Activated CD8-positive, alpha-beta T cell treated with anti-CD3 and anti-CD28 coated beads, Interleukin-2, amount 10 ng/mL, durations not matched to agents 7 days and 5 days (primary cell): ENCODE data around the gene ARID2. TPM values are rescaled to one million over a fixed set of nuclear protein-coding genes. Genes with fewer than 3 reads are reported as not detected.

ENCODE experiments used
- ATAC-seq: fragments of 150-1000 bp; cut with Tn5 transposase; one replicate; pipeline ENCODE4 v1.10.0; 2021; ENCODE audit warnings: moderate library complexity
- CTCF ChIA-PET: fragments of 350-600 bp; sonication (Branson Sonifier 250); formaldehyde crosslinking; loops from one replicate; lab custom pipeline; 2021; ENCODE audit warnings: antibody characterized with exemption; lab: Charles Lee
- POLR2A ChIA-PET: fragments of 350-600 bp; sonication (Branson Sonifier 250); formaldehyde crosslinking; loops from one replicate; lab custom pipeline; 2021; ENCODE audit warnings: antibody characterized with exemption; lab: Charles Lee
- DNase-seq: peaks from one replicate; pipeline ENCODE4 v3.0.0-alpha.2; 2020
- H3K27ac Mint-ChIP-seq: one replicate; pipeline ENCODE4 v1.8.0; 2021; ENCODE audit warnings: mild to moderate bottlenecking, mixed read lengths
- H3K27me3 Mint-ChIP-seq: one replicate; pipeline ENCODE4 v1.8.0; 2021; ENCODE audit warnings: low read depth, mixed read lengths
- H3K36me3 Mint-ChIP-seq: one replicate; pipeline ENCODE4 v1.8.0; 2021; ENCODE audit warnings: low read depth, mixed read lengths
- H3K4me1 Mint-ChIP-seq: one replicate; pipeline ENCODE4 v1.8.0; 2021; ENCODE audit warnings: low read depth, mixed read lengths
- H3K4me3 Mint-ChIP-seq: one replicate; pipeline ENCODE4 v1.8.0; 2021; ENCODE audit warnings: mild to moderate bottlenecking, mixed read lengths
- H3K9me3 Mint-ChIP-seq: one replicate; pipeline ENCODE4 v1.8.0; 2022; ENCODE audit warnings: mixed read lengths; ENCODE audit not compliant: insufficient read depth
- total RNA-seq, 2 experiments: library from RNA; stranded (reverse); gene quantifications; one replicate each; pipeline ENCODE4 v1.2.3, GENCODE V29; 2021

ARID2 gene
- total RNA-seq, 2 experiments from 2014 or later: 49.0 to 52.3 TPM

- no peaks in the 10 kb centered on the region for H3K9me3 Mint-ChIP-seq
- peaks cover 54% of the 10 kb centered on the region for H3K36me3 Mint-ChIP-seq
- CTCF ChIA-PET: no interaction called here
- H3K4me1 Mint-ChIP-seq: peaks cover 6% of the 10 kb centered on the region
- H3K27ac Mint-ChIP-seq: no peak overlapping the region
- H3K4me3 Mint-ChIP-seq: no peak overlapping the region
- POLR2A ChIA-PET: no interaction called here
- no peak for ATAC-seq
- DNase-seq: no peak
- no peaks in the 10 kb centered on the region for H3K27me3 Mint-ChIP-seq
Measured at GRCh38 chr12:45898094-45898493, 168.6 kb downstream of the ARID2 start.

- Mint-ChIP-seq H3K9me3 (no peaks in the 10 kb centered on the region), H3K27ac (no peak overlapping the region), H3K4me1 (no peaks in the 10 kb centered on the region), H3K36me3 (peaks cover 21% of the 10 kb centered on the region), H3K27me3 (no peaks in the 10 kb centered on the region), H3K4me3 (no peak overlapping the region)
- ChIA-PET POLR2A (no interaction called here), CTCF (interaction anchor here (1.3 kb wide), 1 partner anchor 20 kb away, joined by 3 read pairs; no protein-coding TSS in a partner anchor)
- DNase-seq: no peak
- ATAC-seq: no peak
Measured at GRCh38 chr12:45907955-45908354, 178.4 kb downstream of the ARID2 start.

- Mint-ChIP-seq H3K27ac (no peak overlapping the region), H3K4me3 (no peak overlapping the region), H3K36me3 (peaks cover 15% of the 10 kb centered on the region), H3K4me1 (no peaks in the 10 kb centered on the region), H3K27me3 (no peaks in the 10 kb centered on the region), H3K9me3 (no peaks in the 10 kb centered on the region)
- ChIA-PET CTCF (no interaction called here), POLR2A (no interaction called here)
- DNase-seq (no peak), ATAC-seq (no peak)
Measured at GRCh38 chr12:45909041-45909713, 179.7 kb downstream of the ARID2 start.

GRCh38 chr12:45912774-45913173 lies 183.3 kb downstream of the ARID2 start:
- Mint-ChIP-seq H3K27me3 (no peaks in the 10 kb centered on the region), H3K36me3 (peaks cover 13% of the 10 kb centered on the region), H3K4me1 (no peaks in the 10 kb centered on the region), H3K9me3 (no peaks in the 10 kb centered on the region), H3K27ac (no peak overlapping the region), H3K4me3 (no peak overlapping the region)
- CTCF ChIA-PET: interaction anchor here (1.2 to 1.6 kb wide), 3 partner anchors 19 to 369 kb away, joined by 3 to 4 read pairs (median 3); no protein-coding TSS in a partner anchor
- no peak for DNase-seq
- POLR2A ChIA-PET: no interaction called here
- ATAC-seq: no peak

- DNase-seq: no peak
- Mint-ChIP-seq H3K27ac (no peak overlapping the region), H3K27me3 (no peaks in the 10 kb centered on the region), H3K36me3 (peaks cover 16% of the 10 kb centered on the region), H3K4me3 (no peak overlapping the region), H3K4me1 (no peaks in the 10 kb centered on the region), H3K9me3 (no peaks in the 10 kb centered on the region)
- ChIA-PET POLR2A (interaction anchor here (0.6 to 0.7 kb wide), 2 partner anchors 25 to 380 kb away, joined by 3 read pairs; no protein-coding TSS in a partner anchor), CTCF (interaction anchor here (1.1 to 1.6 kb wide), 3 partner anchors 20 to 370 kb away, joined by 3 to 4 read pairs (median 3); partner anchors contain the start of gene SCAF11)
- no peak for ATAC-seq
Measured at GRCh38 chr12:45913631-45914030, 184.1 kb downstream of the ARID2 start.

- no peak overlapping the region for H3K27ac Mint-ChIP-seq
- DNase-seq: no peak
- ATAC-seq: no peak
- H3K9me3 Mint-ChIP-seq: no peaks in the 10 kb centered on the region
- ChIA-PET POLR2A (interaction anchor here (0.7 kb wide), 2 partner anchors 26 to 1242 kb away, joined by 3 read pairs; no protein-coding TSS in a partner anchor), CTCF (interaction anchor here (0.7 to 1.6 kb wide), 3 partner anchors 9 to 77 kb away, joined by 3 read pairs; partner anchors contain the start of gene SCAF11)
- H3K4me3 Mint-ChIP-seq: no peak overlapping the region
- no peaks in the 10 kb centered on the region for H3K27me3 Mint-ChIP-seq
- H3K4me1 Mint-ChIP-seq: no peaks in the 10 kb centered on the region
- peaks cover 17% of the 10 kb centered on the region for H3K36me3 Mint-ChIP-seq
Measured at GRCh38 chr12:45914090-45914489, 184.6 kb downstream of the ARID2 start.

- no peak for DNase-seq
- Mint-ChIP-seq H3K27me3 (no peaks in the 10 kb centered on the region), H3K4me3 (no peak overlapping the region), H3K9me3 (no peaks in the 10 kb centered on the region), H3K36me3 (peaks cover 19% of the 10 kb centered on the region), H3K27ac (no peak overlapping the region), H3K4me1 (no peaks in the 10 kb centered on the region)
- no peak for ATAC-seq
- POLR2A ChIA-PET: interaction anchor here (0.7 kb wide), 1 partner anchor 74 kb away, joined by 3 read pairs; the partner anchor contains the start of gene SCAF11
- CTCF ChIA-PET: interaction anchor here (1.4 kb wide), 1 partner anchor 372 kb away, joined by 3 read pairs; no protein-coding TSS in a partner anchor
Measured at GRCh38 chr12:45915405-45915804, 185.9 kb downstream of the ARID2 start.

- CTCF ChIA-PET: no interaction called here
Measured at GRCh38 chr12:45918818-45919217, 189.3 kb downstream of the ARID2 start.

GRCh38 chr12:45928309-45928708 lies 198.8 kb downstream of the ARID2 start:
- peaks cover 58% of the 10 kb centered on the region for H3K36me3 Mint-ChIP-seq
- no peak overlapping the region for H3K4me3 Mint-ChIP-seq
- ChIA-PET POLR2A (no interaction called here), CTCF (interaction anchor here (1.2 kb wide), 1 partner anchor 28 kb away, joined by 3 read pairs; no protein-coding TSS in a partner anchor)
- ATAC-seq (no peak), DNase-seq (no peak)
- H3K9me3 Mint-ChIP-seq: no peaks in the 10 kb centered on the region
- H3K27ac Mint-ChIP-seq: peak overlapping the region; percentile 3
- no peaks in the 10 kb centered on the region for H3K27me3 Mint-ChIP-seq
- H3K4me1 Mint-ChIP-seq: peaks cover 3% of the 10 kb centered on the region

More at GRCh38 chr12:45918818-45919217, 189.3 kb downstream of the ARID2 start:
- no peaks in the 10 kb centered on the region for H3K4me1 Mint-ChIP-seq
- no peak overlapping the region for H3K27ac Mint-ChIP-seq
- no peaks in the 10 kb centered on the region for H3K9me3 Mint-ChIP-seq
- H3K36me3 Mint-ChIP-seq: peaks cover 37% of the 10 kb centered on the region
- no peak overlapping the region for H3K4me3 Mint-ChIP-seq
- POLR2A ChIA-PET: no interaction called here
- no peak for ATAC-seq
- DNase-seq: no peak
- H3K27me3 Mint-ChIP-seq: no peaks in the 10 kb centered on the region

- CTCF ChIA-PET: no interaction called here
- H3K27ac Mint-ChIP-seq: no peak overlapping the region
- DNase-seq: no peak
- POLR2A ChIA-PET: no interaction called here
- ATAC-seq: no peak
- no peaks in the 10 kb centered on the region for H3K27me3 Mint-ChIP-seq
- no peak overlapping the region for H3K4me3 Mint-ChIP-seq
- H3K4me1 Mint-ChIP-seq: peaks cover 3% of the 10 kb centered on the region
- peaks cover 49% of the 10 kb centered on the region for H3K36me3 Mint-ChIP-seq
- H3K9me3 Mint-ChIP-seq: no peaks in the 10 kb centered on the region
Measured at GRCh38 chr12:45930369-45930768, 200.9 kb downstream of the ARID2 start.

GRCh38 chr12:45933504-45933903 lies 204.0 kb downstream of the ARID2 start:
- DNase-seq: no peak
- H3K27me3 Mint-ChIP-seq: no peaks in the 10 kb centered on the region
- no peak overlapping the region for H3K27ac Mint-ChIP-seq
- no peak for ATAC-seq
- H3K36me3 Mint-ChIP-seq: peaks cover 38% of the 10 kb centered on the region
- ChIA-PET POLR2A (no interaction called here), CTCF (interaction anchor here (1.8 kb wide), 1 partner anchor 390 kb away, joined by 4 read pairs; no protein-coding TSS in a partner anchor)
- no peaks in the 10 kb centered on the region for H3K9me3 Mint-ChIP-seq
- no peak overlapping the region for H3K4me3 Mint-ChIP-seq
- peaks cover 1% of the 10 kb centered on the region for H3K4me1 Mint-ChIP-seq

GRCh38 chr12:45934956-45935355 lies 205.4 kb downstream of the ARID2 start:
- no peak overlapping the region for H3K4me3 Mint-ChIP-seq
- H3K27ac Mint-ChIP-seq: no peak overlapping the region
- ChIA-PET CTCF (interaction anchor here (1.3 to 1.8 kb wide), 2 partner anchors 10 to 391 kb away, joined by 3 to 4 read pairs; no protein-coding TSS in a partner anchor), POLR2A (no interaction called here)
- no peaks in the 10 kb centered on the region for H3K9me3 Mint-ChIP-seq
- H3K36me3 Mint-ChIP-seq: peaks cover 35% of the 10 kb centered on the region
- DNase-seq (no peak), ATAC-seq (no peak)
- no peaks in the 10 kb centered on the region for H3K4me1 Mint-ChIP-seq
- H3K27me3 Mint-ChIP-seq: no peaks in the 10 kb centered on the region
